ENCODE data around the gene SLC1A1. TPM values are rescaled to one million over a fixed set of nuclear protein-coding genes. Genes with fewer than 3 reads are reported as not detected.
A peak's percentile ranks its signal among the peaks of the same experiment; 100 is the strongest.

The SLC1A1 gene
- total RNA-seq, 2 experiments from 2014 or later: not detected

DNA sequence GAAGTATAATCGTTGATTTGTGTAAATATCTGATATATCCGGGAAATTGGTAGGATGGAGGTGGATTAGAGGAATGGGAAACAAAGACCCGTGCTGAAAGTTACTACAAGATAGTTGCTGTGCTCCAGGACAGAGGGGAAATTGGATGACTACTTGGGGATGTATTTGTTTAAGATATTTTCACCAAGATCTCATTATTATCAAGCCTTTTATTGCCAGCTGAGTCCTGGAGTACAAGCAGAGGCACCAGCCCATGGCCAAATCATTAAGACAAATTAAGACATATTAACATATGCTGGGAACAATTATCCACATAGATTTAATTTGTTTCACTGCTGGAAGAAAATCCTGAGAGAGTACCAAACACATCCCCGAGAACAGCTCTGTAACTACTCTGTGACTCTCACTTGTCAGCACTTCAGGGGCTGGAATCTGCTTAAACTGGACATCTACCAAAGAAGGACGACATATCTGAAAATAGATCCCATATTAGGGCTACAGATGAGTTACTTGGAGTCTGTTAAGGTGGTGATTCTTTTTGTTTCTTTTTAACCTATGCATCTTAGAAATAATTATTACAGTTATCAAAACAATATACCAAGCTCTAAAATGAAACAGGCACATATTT is 68.2 kb downstream of the SLC1A1 start:
- no peak overlapping the region for H2AFZ ChIP-seq (ENCODE audit: low read length)
- CTCF ChIA-PET (ENCODE audit: unreplicated experiment): no interaction called here
- POLR2A ChIA-PET: no interaction called here
- no peaks in the 10 kb centered on the region for H3K9me3 ChIP-seq (ENCODE audit: low read length)
- no peak for TF ChIP-seq EZH2phosphoT487 (IDR thresholded peaks at IDR 0.05; ENCODE audit: borderline replicate concordance, low read depth, low read length)
- TF ChIP-seq, protein P1, sequence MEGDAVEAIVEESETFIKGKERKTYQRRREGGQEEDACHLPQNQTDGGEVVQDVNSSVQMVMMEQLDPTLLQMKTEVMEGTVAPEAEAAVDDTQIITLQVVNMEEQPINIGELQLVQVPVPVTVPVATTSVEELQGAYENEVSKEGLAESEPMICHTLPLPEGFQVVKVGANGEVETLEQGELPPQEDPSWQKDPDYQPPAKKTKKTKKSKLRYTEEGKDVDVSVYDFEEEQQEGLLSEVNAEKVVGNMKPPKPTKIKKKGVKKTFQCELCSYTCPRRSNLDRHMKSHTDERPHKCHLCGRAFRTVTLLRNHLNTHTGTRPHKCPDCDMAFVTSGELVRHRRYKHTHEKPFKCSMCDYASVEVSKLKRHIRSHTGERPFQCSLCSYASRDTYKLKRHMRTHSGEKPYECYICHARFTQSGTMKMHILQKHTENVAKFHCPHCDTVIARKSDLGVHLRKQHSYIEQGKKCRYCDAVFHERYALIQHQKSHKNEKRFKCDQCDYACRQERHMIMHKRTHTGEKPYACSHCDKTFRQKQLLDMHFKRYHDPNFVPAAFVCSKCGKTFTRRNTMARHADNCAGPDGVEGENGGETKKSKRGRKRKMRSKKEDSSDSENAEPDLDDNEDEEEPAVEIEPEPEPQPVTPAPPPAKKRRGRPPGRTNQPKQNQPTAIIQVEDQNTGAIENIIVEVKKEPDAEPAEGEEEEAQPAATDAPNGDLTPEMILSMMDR (conservative IDR thresholded peaks at IDR 0.05; ENCODE audit: low read length): no peak
- BruUV-seq (replicated peaks): no TSS peak
- H3K27ac ChIP-seq (ENCODE audit: low read depth, low read length, poor library complexity, severe bottlenecking): no peak overlapping the region
- no peak overlapping the region for H3K4me2 ChIP-seq (ENCODE audit: low read length)
- no peaks in the 10 kb centered on the region for H3K4me1 ChIP-seq (ENCODE audit: insufficient read depth, low read length, poor library complexity, severe bottlenecking)
- no peak for DNase-seq (ENCODE audit: low spot score)
- no peaks in the 10 kb centered on the region for H3K36me3 ChIP-seq (ENCODE audit: insufficient read depth, low read length)
- no peaks in the 10 kb centered on the region for H4K20me1 ChIP-seq (ENCODE audit: insufficient read depth, low read length)
- intact Hi-C loops (cut with micrococcal nuclease; ENCODE audit: unreplicated experiment): no loop called here
- H3K79me2 ChIP-seq (ENCODE audit: insufficient read depth, low read depth, low read length): no peaks in the 10 kb centered on the region
- no peaks in the 10 kb centered on the region for H3K9me2 ChIP-seq (ENCODE audit: insufficient read depth, low read length)
- no peak overlapping the region for H3K4me3 ChIP-seq (ENCODE audit: low read depth, low read length, poor library complexity, severe bottlenecking)

DNA sequence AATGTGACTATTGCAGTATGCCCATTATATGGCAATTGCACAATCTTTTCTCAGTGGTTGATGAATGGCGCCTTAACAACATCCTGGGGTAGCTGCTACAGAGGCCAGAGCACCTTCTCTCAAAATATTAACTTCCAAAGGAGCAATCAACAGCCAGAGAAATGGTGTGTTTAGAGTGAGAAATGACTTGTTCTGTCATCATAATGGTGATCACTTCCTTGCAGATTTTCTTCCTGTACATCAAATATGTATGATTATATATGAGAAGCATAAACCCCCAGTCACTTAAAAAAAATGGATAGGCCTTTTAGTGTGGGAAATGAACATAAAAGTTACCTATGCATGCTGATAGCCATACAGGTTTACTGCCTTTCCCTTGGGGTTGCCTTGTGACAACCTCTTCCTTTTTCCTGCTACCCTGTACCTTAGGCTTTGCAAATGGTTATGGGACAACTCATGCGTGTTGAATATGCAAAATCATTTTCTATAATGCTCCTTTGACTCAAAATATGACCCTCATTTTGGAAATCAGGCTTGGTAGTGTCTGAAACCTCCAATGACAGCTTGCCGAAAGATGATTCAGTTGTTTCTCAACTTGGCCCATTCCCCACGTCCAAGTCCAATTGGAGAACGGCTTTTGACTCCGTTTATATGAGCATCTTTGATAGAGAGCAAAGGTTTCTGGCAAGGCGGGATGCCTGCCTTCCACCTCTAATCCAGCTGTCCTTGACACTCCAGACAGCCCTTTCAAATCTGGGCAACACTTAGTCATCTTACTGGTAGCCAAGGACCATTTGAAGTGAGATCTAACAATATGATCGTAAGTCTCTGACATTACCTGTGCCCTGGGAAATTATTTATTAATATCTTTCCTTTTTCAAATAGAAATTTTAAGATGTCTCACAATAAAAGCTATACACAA is 69.3 kb downstream of the SLC1A1 start:
- Histone ChIP-seq H4K20me1 (ENCODE audit: insufficient read depth, low read length) (no peaks in the 10 kb centered on the region), H3K4me2 (ENCODE audit: low read length) (peak overlapping the region; percentile 29; the same call in 1 of the 2 replicates), H2AFZ (ENCODE audit: low read length) (no peak overlapping the region), H3K9me3 (ENCODE audit: low read length) (no peaks in the 10 kb centered on the region), H3K4me3 (ENCODE audit: low read depth, low read length, poor library complexity, severe bottlenecking) (no peak overlapping the region), H3K4me1 (ENCODE audit: insufficient read depth, low read length, poor library complexity, severe bottlenecking) (no peaks in the 10 kb centered on the region), H3K79me2 (ENCODE audit: insufficient read depth, low read depth, low read length) (no peaks in the 10 kb centered on the region), H3K36me3 (ENCODE audit: insufficient read depth, low read length) (no peaks in the 10 kb centered on the region), H3K27ac (ENCODE audit: low read depth, low read length, poor library complexity, severe bottlenecking) (no peak overlapping the region), H3K9me2 (ENCODE audit: insufficient read depth, low read length) (no peaks in the 10 kb centered on the region)
- intact Hi-C loops (cut with micrococcal nuclease; ENCODE audit: unreplicated experiment): no loop called here
- no TSS peak for BruUV-seq (replicated peaks)
- TF ChIP-seq, protein P1 (conservative IDR thresholded peaks at IDR 0.05; ENCODE audit: low read length): no peak
- TF ChIP-seq EZH2phosphoT487 (IDR thresholded peaks at IDR 0.05; ENCODE audit: borderline replicate concordance, low read depth, low read length): no peak
- ChIA-PET POLR2A (interaction anchor here (0.5 to 0.7 kb wide), 3 partner anchors 29 to 94 kb away, joined by 3 to 4 read pairs (median 3); no protein-coding TSS in a partner anchor), CTCF (ENCODE audit: unreplicated experiment) (no interaction called here)
- DNase-seq (ENCODE audit: low spot score): no peak

DNA sequence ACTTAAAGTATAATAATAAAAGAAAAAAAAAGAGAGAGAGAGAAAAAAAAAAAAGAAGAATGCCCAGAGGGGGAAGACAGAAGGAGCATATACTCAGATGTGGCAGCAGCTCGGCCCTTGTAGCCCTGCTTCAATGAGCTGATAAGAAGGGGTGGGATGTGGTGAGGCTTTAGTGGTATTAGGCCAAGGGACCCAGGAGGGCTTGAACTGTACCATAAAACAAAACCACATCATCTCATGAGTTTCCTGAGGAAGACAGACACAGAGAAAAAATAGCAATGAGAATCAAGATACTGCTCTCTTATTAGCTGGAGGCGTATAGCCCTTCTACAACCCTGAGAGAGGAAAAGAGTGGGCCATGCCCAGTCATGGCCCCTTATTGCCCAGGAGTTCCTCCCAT is 72.8 kb downstream of the SLC1A1 start:
- no peak for TF ChIP-seq EZH2phosphoT487 (IDR thresholded peaks at IDR 0.05; ENCODE audit: borderline replicate concordance, low read depth, low read length)
- TF ChIP-seq, protein P1 (conservative IDR thresholded peaks at IDR 0.05; ENCODE audit: low read length): no peak
- intact Hi-C loops (cut with micrococcal nuclease; ENCODE audit: unreplicated experiment): no loop called here
- DNase-seq (ENCODE audit: low spot score): no peak
- Histone ChIP-seq H3K4me1 (ENCODE audit: insufficient read depth, low read length, poor library complexity, severe bottlenecking) (no peaks in the 10 kb centered on the region), H3K79me2 (ENCODE audit: insufficient read depth, low read depth, low read length) (no peaks in the 10 kb centered on the region), H3K4me2 (ENCODE audit: low read length) (no peak overlapping the region), H3K9me3 (ENCODE audit: low read length) (no peaks in the 10 kb centered on the region), H3K9me2 (ENCODE audit: insufficient read depth, low read length) (no peaks in the 10 kb centered on the region), H3K36me3 (ENCODE audit: insufficient read depth, low read length) (no peaks in the 10 kb centered on the region), H4K20me1 (ENCODE audit: insufficient read depth, low read length) (no peaks in the 10 kb centered on the region), H2AFZ (ENCODE audit: low read length) (no peak overlapping the region), H3K27ac (ENCODE audit: low read depth, low read length, poor library complexity, severe bottlenecking) (no peak overlapping the region), H3K4me3 (ENCODE audit: low read depth, low read length, poor library complexity, severe bottlenecking) (no peak overlapping the region)
- ChIA-PET POLR2A (no interaction called here), CTCF (ENCODE audit: unreplicated experiment) (no interaction called here)
- BruUV-seq (replicated peaks): no TSS peak
